ENCODE data around the gene TRIM29. TPM values are rescaled to one million over a fixed set of nuclear protein-coding genes. Genes with fewer than 3 reads are reported as not detected.
"Not testable (repeated sequence)": the region's sequence is repeated elsewhere in the genome, so short reads cannot be mapped to it uniquely, and the experiment has no call there.

TRIM29 gene
- polyA plus RNA-seq, 4 donors: 0.90 to 5.0 (median 1.9) TPM

DNA sequence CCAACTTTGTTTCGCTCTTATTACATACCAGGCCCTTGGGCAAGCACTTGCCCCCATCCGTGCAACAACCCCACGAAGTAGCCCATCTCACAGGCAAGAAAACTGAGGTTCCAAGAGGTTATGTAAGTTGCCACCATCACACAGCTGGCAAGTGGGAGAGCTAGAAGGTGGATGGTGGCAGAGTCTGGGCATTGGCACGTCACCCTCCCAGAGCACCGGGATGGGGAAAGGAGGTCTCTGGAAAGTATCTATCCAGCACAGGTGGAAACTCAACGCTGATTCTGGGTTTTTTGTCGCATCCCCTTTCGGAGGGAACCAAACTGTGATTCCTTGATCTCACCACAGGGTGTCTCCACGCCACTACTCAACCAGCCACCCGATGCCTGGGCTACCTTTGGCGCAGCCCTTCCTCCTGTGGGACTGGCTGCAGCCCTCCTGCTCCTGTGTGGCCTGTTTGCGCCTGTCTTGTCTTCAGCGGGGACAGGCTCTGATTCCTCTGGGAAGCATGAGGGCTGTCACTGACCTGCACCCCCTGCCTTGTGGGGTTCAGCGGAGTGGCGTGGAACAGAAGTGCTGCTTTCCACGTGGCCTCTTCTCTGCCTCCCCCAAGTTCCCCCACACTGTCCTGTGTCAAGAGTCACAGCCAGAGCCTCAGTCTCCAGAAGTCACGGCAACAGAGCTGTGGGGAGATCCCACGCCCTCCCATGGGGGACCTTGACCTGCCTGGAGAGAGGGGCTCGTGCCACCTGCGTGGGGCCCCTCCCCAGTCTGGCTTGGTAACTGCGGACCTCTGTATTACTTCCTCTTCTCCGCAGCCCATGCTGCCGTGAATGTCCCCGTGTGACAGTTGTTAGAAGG is 34.4 kb upstream of the TRIM29 start:
- no peak for DNase-seq (ENCODE audit: low read depth in 4 of 4, low spot score in 3 of 4)

GRCh38 chr11:120170741-120171261 is 32.9 kb upstream of the TRIM29 start:
- DNase-seq (ENCODE audit: low read depth in 4 of 4, low spot score in 3 of 4): no peak

- no peak for DNase-seq (ENCODE audit: low read depth in 4 of 4, low spot score in 3 of 4)
Measured at GRCh38 chr11:120169981-120170698, 32.2 kb upstream of the TRIM29 start.

- DNase-seq (ENCODE audit: low read depth in 4 of 4, low spot score in 3 of 4): no peak
Measured at GRCh38 chr11:120168960-120169681, 31.2 kb upstream of the TRIM29 start.

DNA sequence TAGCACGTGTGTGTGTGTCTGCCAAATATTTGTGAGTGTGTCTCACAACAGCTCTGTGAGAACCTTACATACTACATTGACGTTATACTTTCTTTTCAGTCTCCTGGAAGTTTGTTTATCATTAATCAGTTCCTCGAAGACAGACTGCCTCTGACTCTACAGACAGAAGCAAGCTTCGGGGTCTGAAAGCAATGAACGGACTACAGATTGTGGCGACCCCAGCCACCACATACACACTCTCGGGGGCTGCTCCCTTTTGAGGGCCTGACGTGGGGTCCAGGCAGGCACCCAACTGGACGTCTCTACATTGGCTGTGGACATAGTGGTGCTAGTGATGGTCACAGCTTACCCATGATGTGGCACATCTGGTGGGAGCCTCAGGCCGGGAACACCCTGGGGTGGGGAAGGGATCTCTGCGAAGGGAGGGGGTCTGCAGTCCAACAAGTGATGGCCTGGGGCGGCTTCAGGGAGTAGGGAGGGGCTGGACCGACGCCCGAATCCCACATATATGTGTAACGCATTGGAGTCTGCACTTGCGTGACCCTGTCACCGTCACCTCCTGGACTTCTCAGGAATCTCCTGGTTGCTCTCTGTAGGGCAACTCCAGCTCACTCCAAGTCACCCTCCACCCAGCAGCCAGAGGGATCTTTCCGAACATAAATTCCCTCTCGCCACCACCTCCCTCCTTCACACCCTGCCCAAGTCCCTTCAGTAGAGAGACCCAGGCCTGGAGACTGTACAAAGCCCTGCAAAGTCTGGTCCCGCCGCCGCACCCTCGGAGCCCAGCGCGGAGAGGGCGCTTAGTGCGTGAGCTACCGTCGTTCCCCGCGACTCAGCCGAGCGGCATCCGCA is 30.4 kb upstream of the TRIM29 start:
- DNase-seq (ENCODE audit: low read depth in 4 of 4, low spot score in 3 of 4): no peak

- no peak for DNase-seq (ENCODE audit: low read depth in 4 of 4, low spot score in 3 of 4)
Measured at GRCh38 chr11:120167659-120168058, 29.7 kb upstream of the TRIM29 start.

- no peak for DNase-seq (ENCODE audit: low read depth in 4 of 4, low spot score in 3 of 4)
Measured at GRCh38 chr11:120160436-120160835, 22.5 kb upstream of the TRIM29 start.

- DNase-seq (ENCODE audit: low read depth in 4 of 4, low spot score in 3 of 4): no peak
Measured at GRCh38 chr11:120153221-120153620, 15.3 kb upstream of the TRIM29 start.

DNA sequence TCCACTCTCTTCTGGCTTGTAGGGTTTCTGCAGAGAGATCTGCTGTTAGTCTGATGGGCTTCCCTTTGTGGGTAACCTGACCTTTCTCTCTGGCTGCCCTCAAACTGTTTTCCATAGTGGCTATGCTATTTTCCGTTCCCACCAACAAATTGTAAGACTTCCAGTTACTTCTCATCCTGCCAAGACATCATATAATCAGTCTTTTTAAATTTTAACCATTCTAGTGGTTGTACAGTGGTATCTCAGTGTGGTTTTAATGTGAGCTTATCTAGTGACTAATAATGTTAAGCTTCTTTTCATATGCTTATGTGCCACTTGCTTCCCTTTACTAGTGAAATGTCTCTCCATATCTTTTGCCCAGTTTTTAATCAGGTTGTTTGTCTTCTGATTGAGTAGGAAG is 13.6 kb upstream of the TRIM29 start:
- DNase-seq (ENCODE audit: low read depth in 4 of 4, low spot score in 3 of 4): no peak

GRCh38 chr11:120149246-120149645 is 11.3 kb upstream of the TRIM29 start:
- no peak for DNase-seq (ENCODE audit: low read depth in 4 of 4, low spot score in 3 of 4)

GRCh38 chr11:120147950-120148270 is 10.0 kb upstream of the TRIM29 start:
- DNase-seq (ENCODE audit: low read depth in 4 of 4, low spot score in 3 of 4): no peak

DNA sequence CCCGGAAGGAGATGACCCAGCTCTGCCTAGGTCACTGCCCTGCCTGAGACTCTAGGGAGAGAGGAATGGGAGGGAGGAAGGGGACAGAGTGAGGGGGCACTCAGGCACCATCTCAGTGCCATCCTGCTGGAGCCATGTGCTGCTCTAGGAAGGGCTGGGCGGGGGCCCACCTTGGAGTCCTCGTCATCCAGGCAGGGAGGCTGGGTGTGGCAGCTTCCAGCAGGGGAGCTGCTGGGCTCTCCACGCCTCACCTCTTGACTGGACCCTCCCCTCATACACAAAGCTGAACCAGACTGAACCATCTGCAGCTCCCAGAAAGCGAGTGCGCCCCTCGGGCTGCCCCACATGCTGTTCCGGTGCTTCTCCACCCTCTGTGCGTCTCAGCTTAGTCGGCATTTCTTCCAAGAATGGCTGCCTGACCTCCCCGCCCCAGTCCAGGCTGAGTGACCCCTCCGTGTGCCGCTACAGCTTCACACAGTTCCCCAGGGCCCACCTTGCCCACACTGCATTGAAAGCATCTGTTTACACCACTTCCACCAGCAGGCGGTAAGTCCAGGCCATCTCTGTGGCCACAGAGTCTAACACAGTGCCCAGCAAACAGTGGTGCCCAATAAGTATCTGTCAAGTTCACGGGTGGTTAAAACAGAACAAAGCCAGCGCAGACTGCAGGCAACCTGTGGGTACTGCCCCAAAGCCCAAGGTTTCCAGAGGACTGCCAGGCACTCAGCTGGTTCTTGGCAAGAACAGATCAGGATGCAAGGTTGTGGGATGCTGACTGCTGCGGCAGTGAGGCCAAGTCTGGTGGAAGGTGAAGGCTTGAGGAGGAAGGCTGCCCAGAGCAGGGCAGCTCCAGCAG is 9.4 kb upstream of the TRIM29 start:
- no peak for DNase-seq (ENCODE audit: low read depth in 4 of 4, low spot score in 3 of 4)

DNA sequence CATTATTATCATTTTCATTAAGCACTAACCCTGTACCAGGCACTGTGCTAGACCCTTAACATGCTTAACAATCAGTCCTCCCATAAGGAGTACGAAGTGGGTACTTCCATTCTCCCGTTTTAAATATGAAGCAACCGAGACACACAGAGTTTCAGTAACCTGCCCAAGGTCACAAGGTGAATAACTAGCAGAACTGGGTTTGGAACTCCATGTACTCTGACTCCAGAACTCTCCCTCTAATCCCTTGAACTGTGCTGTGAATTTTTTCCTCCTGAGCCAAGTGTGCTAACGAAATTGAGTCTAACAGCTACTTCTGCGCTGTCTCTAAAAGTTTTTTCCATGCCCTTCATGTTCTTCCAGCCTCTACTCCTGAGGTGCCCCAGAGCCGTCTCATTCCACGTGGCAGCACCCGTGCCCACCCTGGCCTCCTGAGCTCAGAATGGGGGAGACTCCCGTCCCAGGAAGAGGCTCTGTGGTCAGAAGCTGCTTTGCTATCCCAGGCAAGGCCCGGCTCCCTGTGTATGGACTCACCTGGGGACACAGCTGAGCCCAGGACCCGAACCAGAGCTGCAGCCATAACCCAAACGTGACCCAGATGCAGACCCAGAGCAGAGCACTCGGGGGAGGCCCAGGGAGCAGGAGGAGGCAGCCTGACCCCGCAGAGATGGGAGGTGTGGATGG is 8.6 kb upstream of the TRIM29 start:
- no peak for DNase-seq (ENCODE audit: low read depth in 4 of 4, low spot score in 3 of 4)

GRCh38 chr11:120144501-120144900 is 6.6 kb upstream of the TRIM29 start:
- DNase-seq (ENCODE audit: low read depth in 4 of 4, low spot score in 3 of 4): no peak

DNA sequence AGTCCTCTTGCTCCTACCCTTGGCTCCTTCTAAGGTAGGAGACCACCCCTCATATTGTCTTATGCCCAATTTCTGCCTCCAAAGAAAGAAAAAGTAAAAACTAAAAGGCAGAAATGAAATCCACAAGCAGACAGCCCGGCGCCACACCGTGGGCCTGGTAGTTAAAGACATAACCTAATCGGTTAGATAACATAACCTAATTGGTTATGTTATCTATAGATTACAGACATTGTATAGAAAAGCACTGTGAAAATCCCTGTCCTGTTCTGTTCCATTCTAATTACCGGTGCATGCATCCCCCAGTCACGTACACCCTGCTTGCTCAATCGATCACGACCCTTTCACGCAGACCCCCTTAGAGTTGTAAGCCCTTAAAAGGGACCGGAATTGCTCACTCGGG is 5.6 kb upstream of the TRIM29 start:
- DNase-seq (ENCODE audit: low read depth in 4 of 4, low spot score in 3 of 4): not testable (repeated sequence)

GRCh38 chr11:120142441-120143100 is 4.7 kb upstream of the TRIM29 start:
- DNase-seq (ENCODE audit: low read depth in 4 of 4, low spot score in 3 of 4): no peak

GRCh38 chr11:120141768-120142423 is 4.0 kb upstream of the TRIM29 start:
- no peak for DNase-seq (ENCODE audit: low read depth in 4 of 4, low spot score in 3 of 4)

Data from left renal pelvis (tissue), 4 donors.